HEK293 (cell line): ENCODE measurements around the gene DCDC2.

Experiments used
- CTCF ChIA-PET: fragments of 350-600 bp; formaldehyde crosslinking; extraction: SDS; loops from one replicate; lab custom pipeline; 2021; ENCODE audit warnings: antibody characterized with exemption; lab: Yijun Ruan, JAX
- POLR2A ChIA-PET: fragments of 300-600 bp; formaldehyde crosslinking; extraction: SDS; loops from one replicate; lab custom pipeline; 2020; ENCODE audit warnings: antibody characterized with exemption, inconsistent platforms; lab: Yijun Ruan, JAX
- H3K27ac ChIP-seq: fragments of 200-500 bp; sonication (Bioruptor generic); 2 replicates; pipeline ENCODE4 v1.5.1; 2014; ENCODE audit warnings: low read depth, low read length, control low read depth, inconsistent platforms; ENCODE audit errors: extremely low read depth
- H3K36me3 ChIP-seq, 2 experiments: fragments of 200-500 bp in 1 of 2; sonication (Bioruptor generic) in 1 of 2; 1 replicate in 1 of 2; 2 replicates in 1 of 2; pipeline ENCODE4 v1.5.1; 2014 to 2017; ENCODE audit warnings: inconsistent platforms in 2 of 2, low read length in 2 of 2; ENCODE audit not compliant: control insufficient read depth in 2 of 2, insufficient read depth in 1 of 2
- H3K4me1 ChIP-seq: fragments of 200-500 bp; sonication (Bioruptor generic); 2 replicates; pipeline ENCODE4 v1.5.1; 2014; ENCODE audit warnings: mild to moderate bottlenecking, low read length, inconsistent platforms; ENCODE audit not compliant: control insufficient read depth, insufficient read depth
- H3K4me3 ChIP-seq: 2 replicates; pipeline ENCODE4 v1.5.1; 2011; ENCODE audit warnings: low read depth, mild to moderate bottlenecking, control low read depth, low read length, moderate library complexity
- H3K9me3 ChIP-seq: fragments of 200-500 bp; sonication (Bioruptor generic); 2 replicates; pipeline ENCODE4 v1.5.1; 2014; ENCODE audit warnings: low read depth, low read length, inconsistent platforms; ENCODE audit not compliant: control insufficient read depth, insufficient read depth
- PRDM10 ChIP-seq: fragments of 450-650 bp; formaldehyde crosslinking; IDR thresholded peaks from 2 replicates; pipeline ENCODE4 v1.5.1; 2016; ENCODE audit warnings: missing biosample characterization, missing genetic modification characterization
- PRDM2 ChIP-seq: fragments of 450-650 bp; formaldehyde crosslinking; IDR thresholded peaks from 2 replicates; pipeline ENCODE4 v1.5.1; 2016; ENCODE audit warnings: missing biosample characterization, missing genetic modification characterization, borderline replicate concordance
- PRDM4 ChIP-seq: fragments of 450-650 bp; formaldehyde crosslinking; IDR thresholded peaks from 2 replicates; pipeline ENCODE4 v1.5.1; 2017; ENCODE audit warnings: missing biosample characterization, missing genetic modification characterization
- SCRT2 ChIP-seq: fragments of 450-650 bp; formaldehyde crosslinking; IDR thresholded peaks from 2 replicates; pipeline ENCODE4 v1.5.1; 2016; ENCODE audit warnings: missing biosample characterization, missing genetic modification characterization
- YY1 ChIP-seq: fragments of 450-650 bp; formaldehyde crosslinking; IDR thresholded peaks from 2 replicates; pipeline ENCODE4 v1.5.1; 2018; ENCODE audit warnings: missing biosample characterization, missing genetic modification characterization
- YY2 ChIP-seq: fragments of 450-650 bp; formaldehyde crosslinking; IDR thresholded peaks from 2 replicates; pipeline ENCODE4 v1.5.1; 2016; ENCODE audit warnings: missing biosample characterization, missing genetic modification characterization
- ZBTB20 ChIP-seq: fragments of 450-650 bp; formaldehyde crosslinking; IDR thresholded peaks from 2 replicates; pipeline ENCODE4 v1.5.1; 2016; ENCODE audit warnings: missing biosample characterization, missing genetic modification characterization
- ZBTB6 ChIP-seq: fragments of 450-650 bp; formaldehyde crosslinking; IDR thresholded peaks from 2 replicates; pipeline ENCODE4 v1.5.1; 2017; ENCODE audit warnings: missing biosample characterization, missing genetic modification characterization
- ZNF214 ChIP-seq: fragments of 450-650 bp; formaldehyde crosslinking; IDR thresholded peaks from 2 replicates; pipeline ENCODE4 v1.5.1; 2017; ENCODE audit warnings: missing biosample characterization, mild to moderate bottlenecking, missing genetic modification characterization, borderline replicate concordance
- ZNF311 ChIP-seq: fragments of 450-650 bp; formaldehyde crosslinking; IDR thresholded peaks from 2 replicates; pipeline ENCODE4 v1.5.1; 2017; ENCODE audit warnings: missing biosample characterization, missing genetic modification characterization, borderline replicate concordance
- ZNF362 ChIP-seq: fragments of 450-650 bp; formaldehyde crosslinking; IDR thresholded peaks from 2 replicates; pipeline ENCODE4 v1.5.1; 2016; ENCODE audit warnings: missing biosample characterization, missing genetic modification characterization
- ZNF548 ChIP-seq: fragments of 450-650 bp; formaldehyde crosslinking; IDR thresholded peaks from 2 replicates; pipeline ENCODE4 v1.5.1; 2016; ENCODE audit warnings: missing biosample characterization, missing genetic modification characterization
- ZNF626 ChIP-seq: fragments of 450-650 bp; sonication (Bioruptor Pico); formaldehyde crosslinking; IDR thresholded peaks from 2 replicates; pipeline ENCODE4 v1.5.1; 2018; ENCODE audit warnings: missing biosample characterization, missing genetic modification characterization, inconsistent platforms
- ZNF692 ChIP-seq: fragments of 450-650 bp; formaldehyde crosslinking; IDR thresholded peaks from 2 replicates; pipeline ENCODE4 v1.5.1; 2016; ENCODE audit warnings: missing biosample characterization, missing genetic modification characterization
- ZSCAN30 ChIP-seq: fragments of 450-650 bp; IDR thresholded peaks from 2 replicates; pipeline ENCODE4 v1.5.1; 2018; ENCODE audit warnings: missing biosample characterization, mild to moderate bottlenecking, missing genetic modification characterization, moderate library complexity

Gene DCDC2

GRCh38 chr6:24219670-24220069, 138.2 kb downstream of the DCDC2 start:
- CTCF ChIA-PET: no interaction called here
- H3K36me3 ChIP-seq: no peaks in the 10 kb centered on the region
- POLR2A ChIA-PET: no interaction called here

GRCh38 chr6:24214984-24215383, 142.9 kb downstream of the DCDC2 start:
- H3K4me3 ChIP-seq: no peak overlapping the region
- H3K9me3 ChIP-seq: no peaks in the 10 kb centered on the region
- H3K27ac ChIP-seq: no peak overlapping the region
- no peaks in the 10 kb centered on the region for H3K36me3 ChIP-seq
- CTCF ChIA-PET: interaction anchor here (0.6 kb wide), 1 partner anchor 191 kb away, joined by 5 read pairs; no protein-coding TSS in a partner anchor
- POLR2A ChIA-PET: no interaction called here
- no peaks in the 10 kb centered on the region for H3K4me1 ChIP-seq
- TF ChIP-seq PRDM2 (tag by site-specific recombination) (no peak), SCRT2 (tag by site-specific recombination) (no peak), ZNF362 (tag by site-specific recombination) (no peak), YY2 (tag by site-specific recombination) (no peak), ZNF692 (tag by site-specific recombination) (no peak), YY1 (no peak), PRDM4 (no peak)

More at GRCh38 chr6:24219670-24220069, 138.2 kb downstream of the DCDC2 start:
- TF ChIP-seq ZBTB6 (tag by site-specific recombination) (no peak), ZNF311 (tag by site-specific recombination) (no peak), ZNF214 (tag by site-specific recombination) (no peak), PRDM10 (tag by site-specific recombination) (no peak), SCRT2 (tag by site-specific recombination) (no peak), ZSCAN30 (tag by site-specific recombination) (no peak), ZNF548 (tag by site-specific recombination) (no peak), ZBTB20 (tag by site-specific recombination) (no peak), ZNF626 (no peak)
- Histone ChIP-seq H3K27ac (no peak overlapping the region), H3K4me1 (no peaks in the 10 kb centered on the region), H3K9me3 (no peaks in the 10 kb centered on the region), H3K4me3 (no peak overlapping the region)
